Stimulated activated CD8-positive, alpha-beta memory T cell treated with anti-CD3 and anti-CD28 coated beads, Interleukin-7, amount 100 ng/mL, for 4 hours (primary cell): ENCODE measurements around the gene DOCK2.

ENCODE experiments used
- DNase-seq, 2 donors: peaks; one replicate each; pipeline ENCODE4 v3.0.0-alpha.2; 2020; ENCODE audit warnings: low read depth in 2 of 2

The DOCK2 gene

GRCh38 chr5:169980418-169981053, 343.5 kb downstream of the DOCK2 start, which contains the start of gene INSYN2B:
Gene INSYN2B (minus strand): TSS chr5:169980495. CDS start chr5:169883898, 96,597 bp downstream.
- no peak for DNase-seq

DNA sequence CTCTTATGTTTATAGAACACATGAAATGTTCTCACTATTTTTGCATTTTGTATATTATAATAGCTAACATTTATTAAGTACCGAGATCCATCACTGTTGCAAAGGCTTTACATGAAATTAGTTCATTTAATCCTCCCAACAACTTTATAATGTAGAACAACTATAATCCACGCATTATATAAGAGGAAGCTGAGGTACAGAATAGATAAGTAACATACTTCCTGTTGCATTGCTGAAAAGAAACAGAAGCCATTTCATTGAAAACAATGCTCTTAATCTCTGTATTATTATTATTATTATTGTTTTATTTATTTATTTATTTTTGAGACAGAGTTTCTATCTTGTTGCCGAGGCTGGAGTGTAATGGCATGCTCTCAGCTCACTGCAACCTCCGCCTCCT, 351.1 kb downstream of the DOCK2 start:
- no peak for DNase-seq

GRCh38 chr5:169988947-169989346, 351.9 kb downstream of the DOCK2 start:
- no peak for DNase-seq

DNA sequence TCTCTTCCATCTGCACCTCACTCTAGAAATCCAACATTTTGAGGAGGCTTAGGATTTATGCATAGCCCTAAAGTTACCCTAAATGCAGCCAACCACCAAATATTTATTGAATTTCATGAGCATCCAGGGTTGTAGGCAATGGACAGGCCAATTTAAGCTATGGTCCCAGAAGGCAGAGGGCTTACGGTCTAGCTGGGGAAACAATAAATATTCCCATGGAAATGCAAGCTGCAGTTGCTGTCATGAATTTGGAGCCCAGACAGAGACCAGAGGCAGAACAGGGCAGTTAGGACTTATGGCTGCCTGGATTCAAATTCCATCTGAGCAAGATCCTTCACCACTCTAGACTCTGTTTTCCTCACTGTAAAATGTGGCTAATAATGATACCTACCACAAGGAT, 352.3 kb downstream of the DOCK2 start:
- DNase-seq = no peak

DNA sequence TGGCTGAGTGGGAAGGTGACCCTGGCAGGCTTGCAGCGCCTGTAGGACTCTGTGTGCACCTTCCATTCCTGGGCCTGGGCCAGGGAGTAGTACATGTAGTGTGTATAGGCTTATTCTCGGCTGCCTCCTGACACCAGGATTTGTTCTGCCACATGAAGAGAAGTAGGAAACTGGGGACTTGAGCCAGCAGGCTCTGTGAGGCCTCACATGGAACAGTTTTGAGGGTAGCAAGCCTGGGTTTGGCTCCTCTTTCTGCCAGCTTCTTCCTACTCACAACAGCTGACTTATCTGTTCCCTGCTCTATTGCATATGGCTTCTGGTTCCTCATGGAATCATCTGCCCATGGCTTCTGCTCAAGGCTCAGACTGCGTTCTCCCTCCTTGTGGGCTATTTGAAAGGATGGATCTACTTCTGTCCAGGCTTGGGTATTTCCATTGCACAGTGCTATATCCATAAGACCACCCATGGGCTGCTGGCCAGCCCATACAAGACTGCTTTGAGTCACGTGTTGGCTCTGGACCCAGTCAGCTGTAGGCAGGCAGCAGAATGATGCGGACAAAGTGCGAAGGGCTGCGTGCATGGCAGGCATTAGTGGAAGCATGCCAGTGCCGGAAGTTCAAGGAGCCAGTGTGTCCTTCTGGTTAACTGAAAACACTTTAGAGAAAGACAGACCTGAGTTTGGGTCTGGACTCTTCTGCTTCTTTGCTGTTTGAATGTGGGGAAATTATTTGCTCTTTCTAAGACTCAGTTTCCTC, 354.2 kb downstream of the DOCK2 start:
- DNase-seq = no peak

- DNase-seq = no peak
These were observed 355.9 kb downstream of the DOCK2 start for GRCh38 chr5:169992789-169993484.

DNA sequence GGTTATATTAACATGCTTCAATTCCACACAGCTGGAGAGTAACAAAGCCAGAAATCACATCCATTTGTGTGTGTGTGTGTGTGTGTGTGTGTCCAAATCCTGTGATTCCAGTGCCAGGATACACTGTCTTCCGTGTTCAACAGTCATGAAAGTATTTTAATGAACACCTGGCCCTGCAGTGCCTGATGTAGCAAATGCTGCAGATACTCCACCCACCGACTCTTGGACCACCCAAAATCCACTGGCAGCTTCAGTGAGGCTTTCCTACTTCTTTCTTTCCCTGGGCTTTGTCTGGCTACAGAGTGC, 356.4 kb downstream of the DOCK2 start:
- DNase-seq = no peak

DNA sequence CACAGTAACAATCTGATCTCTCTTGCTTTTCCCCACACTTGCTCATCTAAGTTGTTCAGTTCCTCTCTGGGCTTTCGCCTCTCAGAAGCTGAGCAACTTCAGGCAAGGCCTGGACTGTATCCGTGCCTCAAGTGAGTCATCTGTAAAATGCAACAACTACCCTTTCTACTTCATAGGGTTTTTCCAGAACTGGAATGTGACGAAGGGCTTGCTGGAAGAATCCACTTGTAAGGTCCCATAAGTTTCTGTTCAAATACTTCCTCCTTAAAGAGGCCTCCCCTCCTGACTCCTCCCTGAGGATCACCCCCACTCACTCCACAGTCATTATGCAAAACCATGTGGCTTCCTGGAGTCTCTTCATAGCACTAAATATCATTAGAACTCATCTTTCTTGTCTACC, 360.7 kb downstream of the DOCK2 start:
- no peak for DNase-seq

GRCh38 chr5:169999621-170000020, 362.5 kb downstream of the DOCK2 start:
- DNase-seq = no peak

- DNase-seq = no peak
These were observed 363.1 kb downstream of the DOCK2 start for GRCh38 chr5:170000155-170000554.

DNA sequence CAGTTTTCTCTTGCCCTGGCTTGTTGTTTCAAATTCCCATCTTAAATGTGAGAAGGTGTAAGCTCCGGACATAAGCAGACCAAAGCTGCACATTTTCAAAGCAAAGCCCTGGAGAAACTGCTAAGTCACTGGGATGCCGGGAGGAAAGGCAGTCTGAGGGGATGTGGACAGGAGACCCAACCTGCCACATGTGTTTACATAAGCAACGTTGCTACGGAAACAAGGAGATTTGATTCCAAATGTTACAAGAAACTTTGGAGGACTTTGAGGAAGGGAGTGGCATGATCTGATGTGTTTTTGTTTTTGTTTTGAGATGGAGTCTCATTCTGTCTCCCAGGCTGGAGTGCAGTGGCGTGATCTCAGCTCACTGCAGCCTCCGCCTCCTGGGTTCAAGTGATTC, 368.9 kb downstream of the DOCK2 start:
- no peak for DNase-seq

DNA sequence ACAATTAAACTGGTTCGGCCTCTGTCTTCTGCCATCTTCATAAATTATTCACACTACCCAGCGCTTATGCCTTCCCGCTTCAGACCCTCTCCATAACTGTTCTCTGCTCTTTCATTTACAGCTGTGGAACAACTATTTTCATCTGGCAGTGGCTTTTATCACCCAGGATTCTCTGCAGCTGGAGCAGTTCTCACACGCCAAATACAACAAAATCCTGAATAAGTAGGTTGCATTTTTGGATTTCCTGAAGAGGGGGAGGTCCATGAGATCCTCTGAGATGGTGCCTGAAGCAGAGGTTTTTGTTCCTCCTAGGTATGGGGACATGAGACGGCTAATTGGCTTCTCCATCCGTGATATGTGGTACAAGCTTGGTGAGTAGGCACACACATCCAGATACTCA, 371.3 kb downstream of the DOCK2 start:
- no peak for DNase-seq

- DNase-seq = no peak
These were observed 373.5 kb downstream of the DOCK2 start for GRCh38 chr5:170010595-170010994.

DNA sequence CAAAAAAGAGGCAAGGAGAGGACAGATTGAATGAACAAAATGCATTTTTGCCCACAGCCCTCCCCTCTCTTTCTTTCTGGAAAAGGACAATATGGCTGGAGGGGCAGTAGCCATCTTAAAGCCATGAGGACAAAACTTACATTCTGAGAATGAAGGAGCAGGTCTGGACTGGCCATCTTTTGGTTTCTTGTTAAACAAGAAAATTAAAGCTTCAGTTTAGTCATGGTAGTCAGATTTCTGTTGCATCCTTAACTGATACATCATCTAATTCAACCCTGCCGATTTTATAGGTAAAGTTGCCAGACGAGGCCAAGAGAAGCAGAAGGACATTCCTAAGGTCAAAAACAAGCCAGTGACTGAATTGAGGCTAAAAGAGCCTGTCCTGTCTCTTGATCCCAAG, 374.7 kb downstream of the DOCK2 start:
- no peak for DNase-seq

GRCh38 chr5:170012622-170013021, 375.5 kb downstream of the DOCK2 start:
- no peak for DNase-seq

DNA sequence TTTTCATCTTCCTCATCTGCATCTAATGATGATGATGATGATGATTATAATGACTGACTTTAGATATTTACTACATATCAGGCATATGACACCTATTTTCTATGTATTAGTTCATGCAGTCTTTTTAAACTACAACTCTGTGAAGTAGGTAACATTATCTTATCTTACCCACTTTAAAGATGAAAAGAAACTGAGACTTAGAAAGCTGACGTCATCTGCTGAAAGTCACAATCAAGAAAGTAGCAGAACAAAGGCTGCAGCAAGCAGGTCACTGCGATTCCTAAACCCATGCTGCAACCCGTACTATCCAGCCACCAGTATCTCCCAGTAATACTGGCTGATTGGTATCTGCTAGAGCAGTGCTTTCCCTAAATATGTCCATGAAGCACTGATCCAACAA, 383.3 kb downstream of the DOCK2 start:
- no peak for DNase-seq

GRCh38 chr5:170021506-170021905, 384.4 kb downstream of the DOCK2 start:
- DNase-seq = no peak

DNA sequence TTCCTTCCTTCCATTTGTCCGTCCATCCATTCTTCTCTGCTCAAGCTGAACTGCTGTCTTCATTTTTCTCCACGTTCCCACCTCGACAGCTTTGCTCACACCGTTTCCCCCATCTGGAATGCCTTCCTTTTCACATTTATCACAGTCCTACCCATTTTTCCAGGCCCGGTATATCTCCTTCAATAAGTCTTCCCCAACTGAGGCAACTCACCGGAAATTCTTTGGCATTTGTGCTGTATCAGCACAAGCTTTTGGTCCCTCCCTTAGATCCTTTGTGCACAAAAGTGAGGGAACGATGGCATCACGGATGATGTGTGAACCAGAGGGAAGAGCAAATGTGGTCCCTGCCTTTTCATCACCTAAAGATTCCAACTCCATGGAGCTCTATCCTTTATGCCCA, 388.8 kb downstream of the DOCK2 start:
- DNase-seq = no peak

GRCh38 chr5:170028124-170028523, 391.0 kb downstream of the DOCK2 start:
- DNase-seq = no peak

GRCh38 chr5:170034231-170034630, 397.2 kb downstream of the DOCK2 start:
- DNase-seq = no peak

GRCh38 chr5:170038241-170038640, 401.2 kb downstream of the DOCK2 start:
- no peak for DNase-seq

DNA sequence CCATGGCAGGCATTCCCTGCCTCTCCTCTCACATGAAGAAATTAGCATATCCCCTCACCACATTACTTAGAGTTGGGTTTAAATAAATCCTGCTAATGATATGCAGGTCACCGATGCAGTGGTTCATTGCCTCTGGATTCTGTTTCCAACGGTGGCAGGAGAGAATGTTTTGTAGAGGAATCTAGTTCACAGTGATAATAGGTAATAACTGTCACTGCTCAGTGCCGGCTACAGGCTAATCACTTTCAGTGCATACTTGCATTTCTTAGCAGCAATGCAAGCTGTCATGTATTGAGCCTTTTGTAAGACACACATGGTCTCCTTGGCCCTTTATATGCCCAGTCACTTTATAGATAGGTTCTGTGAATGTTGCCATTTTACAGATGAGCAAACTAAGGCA, 402.8 kb downstream of the DOCK2 start:
- DNase-seq = no peak

DNA sequence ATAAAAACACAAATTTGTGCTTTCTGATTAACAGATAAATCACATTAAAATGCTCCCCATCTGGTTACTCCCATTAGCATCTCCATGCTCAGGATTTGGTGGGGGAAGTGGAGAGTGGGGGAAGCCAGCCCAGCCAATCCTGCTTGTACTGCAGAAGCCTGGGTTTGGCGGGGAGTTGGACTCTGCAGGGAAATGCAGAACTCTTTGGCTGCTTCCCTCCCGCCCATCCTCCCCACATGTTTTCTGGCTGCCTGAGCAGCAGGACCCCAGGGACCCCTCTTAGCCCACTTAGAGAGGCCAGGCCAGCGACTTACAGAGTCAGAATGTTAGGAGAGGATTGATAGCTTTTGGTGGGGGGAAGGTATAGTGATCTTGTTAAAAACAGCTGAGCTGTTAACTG, 409.2 kb downstream of the DOCK2 start:
- no peak for DNase-seq
